ENCODE measurements around the gene SLC2A6. TPM values are rescaled to one million over a fixed set of nuclear protein-coding genes. Genes with fewer than 3 reads are reported as not detected.
"Not testable (repeated sequence)": the region's sequence is repeated elsewhere in the genome, so short reads cannot be mapped to it uniquely, and the experiment has no call there.

SLC2A6 gene
- polyA plus RNA-seq, 4 donors, result 0.89 to 2.5 (median 1.5) TPM

- not testable (repeated sequence) for H3K9me3 ChIP-seq (ENCODE audit: control insufficient read depth in 2 of 2, insufficient read depth in 1 of 2, low read depth in 1 of 2, low read length in 1 of 2); H3K4me1 ChIP-seq (ENCODE audit: control insufficient read depth in 3 of 3, insufficient read depth in 2 of 3, low read depth in 1 of 3, low read length in 2 of 3); H3K27ac ChIP-seq (ENCODE audit: low read depth in 1 of 3, low read length in 2 of 3); H3K27me3 ChIP-seq (ENCODE audit: control insufficient read depth in 3 of 3, insufficient read depth in 3 of 3, low read length in 3 of 3); H3K4me3 ChIP-seq (ENCODE audit: low read depth in 1 of 3, low read length in 3 of 3); FAIRE-seq; H3K36me3 ChIP-seq (ENCODE audit: control insufficient read depth in 3 of 3, insufficient read depth in 2 of 3, low read depth in 1 of 3, low read length in 3 of 3); DNase-seq
- 93 to 98% (median 96%) methylated on average over 5 of the region's 5 CpGs for WGBS, 3 donors
Observed at GRCh38 chr9:133451865-133452264, 27.0 kb downstream of the SLC2A6 start.

GRCh38 chr9:133449760-133450159, 29.1 kb downstream of the SLC2A6 start:
- FAIRE-seq (no peak), DNase-seq (peak in 1 of 2 donors; percentile 92)
- Histone ChIP-seq H3K27me3 (ENCODE audit: control insufficient read depth in 3 of 3, insufficient read depth in 3 of 3, low read length in 3 of 3) (no peaks in the 10 kb centered on the region), H3K36me3 (ENCODE audit: control insufficient read depth in 3 of 3, insufficient read depth in 2 of 3, low read depth in 1 of 3, low read length in 3 of 3) (no peaks in the 10 kb centered on the region), H3K27ac (ENCODE audit: low read depth in 1 of 3, low read length in 2 of 3) (no peak overlapping the region), H3K9me3 (ENCODE audit: control insufficient read depth in 2 of 2, insufficient read depth in 1 of 2, low read depth in 1 of 2, low read length in 1 of 2) (no peaks in the 10 kb centered on the region), H3K4me3 (ENCODE audit: low read depth in 1 of 3, low read length in 3 of 3) (no peak overlapping the region), H3K4me1 (ENCODE audit: control insufficient read depth in 3 of 3, insufficient read depth in 2 of 3, low read depth in 1 of 3, low read length in 2 of 3) (no peaks in the 10 kb centered on the region)
- WGBS, 3 donors, result 32 to 76% (median 48%) methylated on average over 12 of the region's 12 CpGs

GRCh38 chr9:133448487-133448972, 30.4 kb downstream of the SLC2A6 start:
- FAIRE-seq, result no peak
- 37 to 68% (median 37%) methylated on average over 13 of the region's 13 CpGs for WGBS, 3 donors
- no peaks in the 10 kb centered on the region for H3K36me3 ChIP-seq (ENCODE audit: control insufficient read depth in 3 of 3, insufficient read depth in 2 of 3, low read depth in 1 of 3, low read length in 3 of 3)
- no peak overlapping the region for H3K4me3 ChIP-seq (ENCODE audit: low read depth in 1 of 3, low read length in 3 of 3)
- H3K27ac ChIP-seq (ENCODE audit: low read depth in 1 of 3, low read length in 2 of 3), result no peak overlapping the region
- H3K9me3 ChIP-seq (ENCODE audit: control insufficient read depth in 2 of 2, insufficient read depth in 1 of 2, low read depth in 1 of 2, low read length in 1 of 2), result no peaks in the 10 kb centered on the region
- peak in 1 of 2 donors; percentile 44 for DNase-seq
- no peaks in the 10 kb centered on the region for H3K4me1 ChIP-seq (ENCODE audit: control insufficient read depth in 3 of 3, insufficient read depth in 2 of 3, low read depth in 1 of 3, low read length in 2 of 3)
- no peaks in the 10 kb centered on the region for H3K27me3 ChIP-seq (ENCODE audit: control insufficient read depth in 3 of 3, insufficient read depth in 3 of 3, low read length in 3 of 3)

GRCh38 chr9:133445293-133445969, 33.5 kb downstream of the SLC2A6 start:
- Histone ChIP-seq H3K27me3 (ENCODE audit: control insufficient read depth in 3 of 3, insufficient read depth in 3 of 3, low read length in 3 of 3) (no peaks in the 10 kb centered on the region), H3K4me3 (ENCODE audit: low read depth in 1 of 3, low read length in 3 of 3) (no peak overlapping the region), H3K4me1 (ENCODE audit: control insufficient read depth in 3 of 3, insufficient read depth in 2 of 3, low read depth in 1 of 3, low read length in 2 of 3) (no peaks in the 10 kb centered on the region), H3K27ac (ENCODE audit: low read depth in 1 of 3, low read length in 2 of 3) (no peak overlapping the region), H3K9me3 (ENCODE audit: control insufficient read depth in 2 of 2, insufficient read depth in 1 of 2, low read depth in 1 of 2, low read length in 1 of 2) (no peaks in the 10 kb centered on the region), H3K36me3 (ENCODE audit: control insufficient read depth in 3 of 3, insufficient read depth in 2 of 3, low read depth in 1 of 3, low read length in 3 of 3) (peaks cover 0 to 7% (median 0%) of the 10 kb centered on the region in 3 donors)
- FAIRE-seq, result no peak
- DNase-seq, result no peak
- 82 to 89% (median 85%) methylated on average over 22 to 23 of the region's 23 CpGs for WGBS, 3 donors

- Histone ChIP-seq H3K4me3 (ENCODE audit: low read depth in 1 of 3, low read length in 3 of 3) (no peak overlapping the region), H3K27me3 (ENCODE audit: control insufficient read depth in 3 of 3, insufficient read depth in 3 of 3, low read length in 3 of 3) (no peaks in the 10 kb centered on the region), H3K36me3 (ENCODE audit: control insufficient read depth in 3 of 3, insufficient read depth in 2 of 3, low read depth in 1 of 3, low read length in 3 of 3) (peaks cover 0 to 14% (median 0%) of the 10 kb centered on the region in 3 donors), H3K27ac (ENCODE audit: low read depth in 1 of 3, low read length in 2 of 3) (no peak overlapping the region), H3K9me3 (ENCODE audit: control insufficient read depth in 2 of 2, insufficient read depth in 1 of 2, low read depth in 1 of 2, low read length in 1 of 2) (no peaks in the 10 kb centered on the region), H3K4me1 (ENCODE audit: control insufficient read depth in 3 of 3, insufficient read depth in 2 of 3, low read depth in 1 of 3, low read length in 2 of 3) (no peaks in the 10 kb centered on the region)
- DNase-seq (peak in 1 of 2 donors; percentile 32), FAIRE-seq (no peak)
- 32 to 69% (median 46%) methylated on average over 8 of the region's 8 CpGs for WGBS, 3 donors
Observed at GRCh38 chr9:133443982-133444381, 34.9 kb downstream of the SLC2A6 start.

GRCh38 chr9:133443248-133443647, 35.7 kb downstream of the SLC2A6 start:
- Histone ChIP-seq H3K27ac (ENCODE audit: low read depth in 1 of 3, low read length in 2 of 3) (no peak overlapping the region), H3K4me3 (ENCODE audit: low read depth in 1 of 3, low read length in 3 of 3) (no peak overlapping the region), H3K36me3 (ENCODE audit: control insufficient read depth in 3 of 3, insufficient read depth in 2 of 3, low read depth in 1 of 3, low read length in 3 of 3) (peaks cover 0 to 14% (median 0%) of the 10 kb centered on the region in 3 donors), H3K27me3 (ENCODE audit: control insufficient read depth in 3 of 3, insufficient read depth in 3 of 3, low read length in 3 of 3) (no peaks in the 10 kb centered on the region), H3K4me1 (ENCODE audit: control insufficient read depth in 3 of 3, insufficient read depth in 2 of 3, low read depth in 1 of 3, low read length in 2 of 3) (no peaks in the 10 kb centered on the region), H3K9me3 (ENCODE audit: control insufficient read depth in 2 of 2, insufficient read depth in 1 of 2, low read depth in 1 of 2, low read length in 1 of 2) (no peaks in the 10 kb centered on the region)
- 92 to 94% (median 92%) methylated on average over 10 to 15 of the region's 15 CpGs for WGBS, 3 donors
- FAIRE-seq (no peak), DNase-seq (no peak)

- Histone ChIP-seq H3K27ac (ENCODE audit: low read depth in 1 of 3, low read length in 2 of 3) (no peak overlapping the region), H3K36me3 (ENCODE audit: control insufficient read depth in 3 of 3, insufficient read depth in 2 of 3, low read depth in 1 of 3, low read length in 3 of 3) (peaks cover 0 to 14% (median 0%) of the 10 kb centered on the region in 3 donors), H3K9me3 (ENCODE audit: control insufficient read depth in 2 of 2, insufficient read depth in 1 of 2, low read depth in 1 of 2, low read length in 1 of 2) (no peaks in the 10 kb centered on the region), H3K4me3 (ENCODE audit: low read depth in 1 of 3, low read length in 3 of 3) (no peak overlapping the region), H3K27me3 (ENCODE audit: control insufficient read depth in 3 of 3, insufficient read depth in 3 of 3, low read length in 3 of 3) (no peaks in the 10 kb centered on the region), H3K4me1 (ENCODE audit: control insufficient read depth in 3 of 3, insufficient read depth in 2 of 3, low read depth in 1 of 3, low read length in 2 of 3) (no peaks in the 10 kb centered on the region)
- DNase-seq, result no peak
- FAIRE-seq, result no peak
- WGBS, 3 donors, result 70 to 84% (median 82%) methylated on average over 5 of the region's 5 CpGs
Observed at GRCh38 chr9:133441571-133441970, 37.3 kb downstream of the SLC2A6 start.

- FAIRE-seq, result no peak
- peaks cover 0 to 14% (median 0%) of the 10 kb centered on the region in 3 donors for H3K36me3 ChIP-seq (ENCODE audit: control insufficient read depth in 3 of 3, insufficient read depth in 2 of 3, low read depth in 1 of 3, low read length in 3 of 3)
- WGBS, 3 donors, result 91 to 96% (median 93%) methylated on average over 12 of the region's 12 CpGs
- H3K27me3 ChIP-seq (ENCODE audit: control insufficient read depth in 3 of 3, insufficient read depth in 3 of 3, low read length in 3 of 3), result no peaks in the 10 kb centered on the region
- no peaks in the 10 kb centered on the region for H3K4me1 ChIP-seq (ENCODE audit: control insufficient read depth in 3 of 3, insufficient read depth in 2 of 3, low read depth in 1 of 3, low read length in 2 of 3)
- no peak overlapping the region for H3K4me3 ChIP-seq (ENCODE audit: low read depth in 1 of 3, low read length in 3 of 3)
- H3K9me3 ChIP-seq (ENCODE audit: control insufficient read depth in 2 of 2, insufficient read depth in 1 of 2, low read depth in 1 of 2, low read length in 1 of 2), result no peaks in the 10 kb centered on the region
- no peak overlapping the region for H3K27ac ChIP-seq (ENCODE audit: low read depth in 1 of 3, low read length in 2 of 3)
- no peak for DNase-seq
Observed at GRCh38 chr9:133440874-133441273, 38.0 kb downstream of the SLC2A6 start.

GRCh38 chr9:133439337-133439736, 39.6 kb downstream of the SLC2A6 start:
- 64 to 84% (median 75%) methylated on average over 4 of the region's 4 CpGs for WGBS, 3 donors
- H3K36me3 ChIP-seq (ENCODE audit: control insufficient read depth in 3 of 3, insufficient read depth in 2 of 3, low read depth in 1 of 3, low read length in 3 of 3), result peaks cover 0 to 14% (median 0%) of the 10 kb centered on the region in 3 donors
- FAIRE-seq (no peak), DNase-seq (no peak)
- H3K27me3 ChIP-seq (ENCODE audit: control insufficient read depth in 3 of 3, insufficient read depth in 3 of 3, low read length in 3 of 3), result no peaks in the 10 kb centered on the region
- no peak overlapping the region for H3K4me3 ChIP-seq (ENCODE audit: low read depth in 1 of 3, low read length in 3 of 3)
- no peak overlapping the region for H3K27ac ChIP-seq (ENCODE audit: low read depth in 1 of 3, low read length in 2 of 3)
- H3K9me3 ChIP-seq (ENCODE audit: control insufficient read depth in 2 of 2, insufficient read depth in 1 of 2, low read depth in 1 of 2, low read length in 1 of 2), result no peaks in the 10 kb centered on the region
- no peaks in the 10 kb centered on the region for H3K4me1 ChIP-seq (ENCODE audit: control insufficient read depth in 3 of 3, insufficient read depth in 2 of 3, low read depth in 1 of 3, low read length in 2 of 3)

Data from small intestine (tissue), 7 donors.